Measurements from ENCODE around the gene EFHD1. TPM values are rescaled to one million over a fixed set of nuclear protein-coding genes. Genes with fewer than 3 reads are reported as not detected.

Gene EFHD1
- total and polyA plus RNA-seq, 2 of the 13 experiments (the other 11 are each of a cell fraction or from before 2014, with no cell fraction given): 0.09 TPM; not detected in 1

DNA sequence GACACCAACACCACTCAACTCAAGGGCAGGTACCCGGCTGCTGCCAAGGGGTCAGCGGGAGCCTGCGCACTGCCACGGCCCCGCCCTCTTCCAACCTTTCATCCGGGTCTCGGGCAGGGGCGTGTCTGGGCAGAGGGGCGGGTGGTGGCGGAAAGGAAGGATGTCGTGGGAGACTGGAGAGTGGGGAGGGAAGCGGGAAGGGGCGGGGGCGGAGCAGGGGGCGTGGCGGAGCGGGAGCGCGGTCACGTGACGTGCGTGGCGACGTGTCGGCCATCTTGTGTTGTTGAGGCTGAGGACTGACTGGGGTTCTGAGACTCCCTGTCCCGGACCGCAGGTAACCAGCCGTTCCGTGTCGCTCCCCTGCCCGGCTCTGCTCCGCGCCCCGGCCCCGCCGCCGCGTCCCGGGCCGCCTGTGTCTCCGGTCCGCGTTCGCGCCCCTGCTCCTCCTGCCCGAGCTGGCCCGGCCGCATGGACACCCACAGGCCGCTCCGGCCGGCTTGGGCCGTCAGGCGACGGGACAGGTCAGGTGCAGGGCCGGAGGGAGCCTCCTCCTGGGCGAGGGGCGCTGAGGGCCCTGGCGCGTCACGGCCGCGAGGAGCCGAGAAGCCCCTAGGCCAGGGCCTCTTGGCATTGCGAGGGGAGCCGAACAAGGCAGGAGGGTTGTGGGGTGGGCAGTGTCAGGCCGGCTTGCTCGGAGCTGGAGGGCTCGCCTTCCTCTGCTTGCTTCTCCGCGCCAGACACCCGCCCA lies 63.8 kb downstream of the EFHD1 start, which contains the start of gene GIGYF2 (continued):
- peak; percentile 72; the same call in 1 of the 2 replicates for TF ChIP-seq REXO4 (CRISPR knock-in tag; IDR thresholded peaks at IDR 0.05; ENCODE audit: borderline replicate concordance)
- no peak for TF ChIP-seq PRPF4 (IDR thresholded peaks at IDR 0.05; ENCODE audit: low read depth, low read length, poor library complexity, severe bottlenecking)
- no peak; the same call in 1 of the 2 replicates for TF ChIP-seq DR1 (CRISPR knock-in tag; IDR thresholded peaks at IDR 0.05)
- peak; percentile 80; the same call in 1 of the 2 replicates for TF ChIP-seq ZNF850 (CRISPR knock-in tag; conservative IDR thresholded peaks at IDR 0.05)
- TF ChIP-seq EZH2 (conservative IDR thresholded peaks at IDR 0.05; ENCODE audit: low read depth, low read length): no peak
- peak; percentile 70; the same call in 1 of the 2 replicates for TF ChIP-seq RXRA (CRISPR knock-in tag; IDR thresholded peaks at IDR 0.05)
- TF ChIP-seq HDAC2 (CRISPR knock-in tag; IDR thresholded peaks at IDR 0.05): no peak; the same call in 1 of the 2 replicates
- TF ChIP-seq EED (CRISPR knock-in tag; IDR thresholded peaks at IDR 0.05): peak; percentile 95
- peak; percentile 68 for TF ChIP-seq HNRNPLL (IDR thresholded peaks at IDR 0.05; ENCODE audit: low read depth, low read length, poor library complexity, severe bottlenecking)
- TF ChIP-seq HOXA5 (CRISPR knock-in tag; IDR thresholded peaks at IDR 0.05): no peak
- TF ChIP-seq, protein P1, sequence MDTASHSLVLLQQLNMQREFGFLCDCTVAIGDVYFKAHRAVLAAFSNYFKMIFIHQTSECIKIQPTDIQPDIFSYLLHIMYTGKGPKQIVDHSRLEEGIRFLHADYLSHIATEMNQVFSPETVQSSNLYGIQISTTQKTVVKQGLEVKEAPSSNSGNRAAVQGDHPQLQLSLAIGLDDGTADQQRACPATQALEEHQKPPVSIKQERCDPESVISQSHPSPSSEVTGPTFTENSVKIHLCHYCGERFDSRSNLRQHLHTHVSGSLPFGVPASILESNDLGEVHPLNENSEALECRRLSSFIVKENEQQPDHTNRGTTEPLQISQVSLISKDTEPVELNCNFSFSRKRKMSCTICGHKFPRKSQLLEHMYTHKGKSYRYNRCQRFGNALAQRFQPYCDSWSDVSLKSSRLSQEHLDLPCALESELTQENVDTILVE (CRISPR knock-in tag; IDR thresholded peaks at IDR 0.05): peak; percentile 23; the same call in 1 of the 2 replicates
- TF ChIP-seq IKZF5 (CRISPR knock-in tag; IDR thresholded peaks at IDR 0.05): peak; percentile 26
- peak; percentile 17; the same call in 1 of the 2 replicates for TF ChIP-seq ZNF616 (CRISPR knock-in tag; IDR thresholded peaks at IDR 0.05; ENCODE audit: low read depth)
- TF ChIP-seq ZNF749 (CRISPR knock-in tag; IDR thresholded peaks at IDR 0.05; ENCODE audit: borderline replicate concordance): peak; percentile 97
- peak; percentile 98 for TF ChIP-seq DNMT1 (CRISPR knock-in tag; IDR thresholded peaks at IDR 0.05)
- TF ChIP-seq ATF1 (CRISPR knock-in tag; IDR thresholded peaks at IDR 0.05): no peak
- TF ChIP-seq, protein P2, sequence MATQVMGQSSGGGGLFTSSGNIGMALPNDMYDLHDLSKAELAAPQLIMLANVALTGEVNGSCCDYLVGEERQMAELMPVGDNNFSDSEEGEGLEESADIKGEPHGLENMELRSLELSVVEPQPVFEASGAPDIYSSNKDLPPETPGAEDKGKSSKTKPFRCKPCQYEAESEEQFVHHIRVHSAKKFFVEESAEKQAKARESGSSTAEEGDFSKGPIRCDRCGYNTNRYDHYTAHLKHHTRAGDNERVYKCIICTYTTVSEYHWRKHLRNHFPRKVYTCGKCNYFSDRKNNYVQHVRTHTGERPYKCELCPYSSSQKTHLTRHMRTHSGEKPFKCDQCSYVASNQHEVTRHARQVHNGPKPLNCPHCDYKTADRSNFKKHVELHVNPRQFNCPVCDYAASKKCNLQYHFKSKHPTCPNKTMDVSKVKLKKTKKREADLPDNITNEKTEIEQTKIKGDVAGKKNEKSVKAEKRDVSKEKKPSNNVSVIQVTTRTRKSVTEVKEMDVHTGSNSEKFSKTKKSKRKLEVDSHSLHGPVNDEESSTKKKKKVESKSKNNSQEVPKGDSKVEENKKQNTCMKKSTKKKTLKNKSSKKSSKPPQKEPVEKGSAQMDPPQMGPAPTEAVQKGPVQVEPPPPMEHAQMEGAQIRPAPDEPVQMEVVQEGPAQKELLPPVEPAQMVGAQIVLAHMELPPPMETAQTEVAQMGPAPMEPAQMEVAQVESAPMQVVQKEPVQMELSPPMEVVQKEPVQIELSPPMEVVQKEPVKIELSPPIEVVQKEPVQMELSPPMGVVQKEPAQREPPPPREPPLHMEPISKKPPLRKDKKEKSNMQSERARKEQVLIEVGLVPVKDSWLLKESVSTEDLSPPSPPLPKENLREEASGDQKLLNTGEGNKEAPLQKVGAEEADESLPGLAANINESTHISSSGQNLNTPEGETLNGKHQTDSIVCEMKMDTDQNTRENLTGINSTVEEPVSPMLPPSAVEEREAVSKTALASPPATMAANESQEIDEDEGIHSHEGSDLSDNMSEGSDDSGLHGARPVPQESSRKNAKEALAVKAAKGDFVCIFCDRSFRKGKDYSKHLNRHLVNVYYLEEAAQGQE (IDR thresholded peaks at IDR 0.05; ENCODE audit: borderline replicate concordance in 1 of 2, low read depth in 1 of 2, low read length in 2 of 2): no peak
- peak; percentile 91 for TF ChIP-seq ZNF343 (CRISPR knock-in tag; IDR thresholded peaks at IDR 0.05)
- TF ChIP-seq, protein P3, sequence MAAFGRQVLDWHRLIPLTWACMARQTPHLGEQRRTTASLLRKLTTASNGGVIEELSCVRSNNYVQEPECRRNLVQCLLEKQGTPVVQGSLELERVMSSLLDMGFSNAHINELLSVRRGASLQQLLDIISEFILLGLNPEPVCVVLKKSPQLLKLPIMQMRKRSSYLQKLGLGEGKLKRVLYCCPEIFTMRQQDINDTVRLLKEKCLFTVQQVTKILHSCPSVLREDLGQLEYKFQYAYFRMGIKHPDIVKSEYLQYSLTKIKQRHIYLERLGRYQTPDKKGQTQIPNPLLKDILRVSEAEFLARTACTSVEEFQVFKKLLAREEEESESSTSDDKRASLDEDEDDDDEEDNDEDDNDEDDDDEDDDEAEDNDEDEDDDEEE (CRISPR knock-in tag; IDR thresholded peaks at IDR 0.05): peak; percentile 91; the same call in 1 of the 2 replicates
- no peak for TF ChIP-seq KDM6A (CRISPR knock-in tag; IDR thresholded peaks at IDR 0.05; ENCODE audit: low read depth)
- no peak for TF ChIP-seq ZKSCAN8 (CRISPR knock-in tag; IDR thresholded peaks at IDR 0.05; ENCODE audit: borderline replicate concordance)
- peak; percentile 37 for TF ChIP-seq CBX1 (IDR thresholded peaks at IDR 0.05; ENCODE audit: low read depth)
- peak; percentile 94 for TF ChIP-seq ZNF589 (CRISPR knock-in tag; conservative IDR thresholded peaks at IDR 0.05)
- no peak for TF ChIP-seq ZNF136 (CRISPR knock-in tag; IDR thresholded peaks at IDR 0.05; ENCODE audit: low read depth)

Data from HepG2 (cell line).